ENCODE measurements around the gene ACACA.
"Not testable (repeated sequence)": the region's sequence is repeated elsewhere in the genome, so short reads cannot be mapped to it uniquely, and the experiment has no call there.

DNA sequence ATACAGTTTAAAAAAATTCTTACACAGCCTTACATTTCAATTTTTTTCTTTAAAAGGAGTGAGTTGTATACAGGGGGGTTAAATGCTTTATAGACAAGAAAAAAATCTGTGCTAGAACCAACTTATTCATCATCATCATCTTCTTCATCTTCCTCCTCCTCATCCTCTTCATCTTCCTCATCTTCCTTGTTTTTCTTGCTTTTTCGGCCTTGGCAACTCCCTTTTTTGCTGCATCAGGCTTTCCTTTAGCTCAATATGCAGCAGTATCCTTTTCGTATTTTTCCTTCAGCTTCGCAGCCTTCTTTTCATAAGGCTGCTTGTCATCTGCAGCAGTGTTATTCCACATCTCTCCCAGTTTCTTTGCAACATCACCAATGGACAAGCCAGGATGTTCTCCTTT, 263.1 kb downstream of the ACACA start:
- not testable (repeated sequence) for TF ChIP-seq ZNF121, ZNF768 (tag by site-specific recombination; IDR thresholded peaks at IDR 0.05)
- TF ChIP-seq, protein P1, sequence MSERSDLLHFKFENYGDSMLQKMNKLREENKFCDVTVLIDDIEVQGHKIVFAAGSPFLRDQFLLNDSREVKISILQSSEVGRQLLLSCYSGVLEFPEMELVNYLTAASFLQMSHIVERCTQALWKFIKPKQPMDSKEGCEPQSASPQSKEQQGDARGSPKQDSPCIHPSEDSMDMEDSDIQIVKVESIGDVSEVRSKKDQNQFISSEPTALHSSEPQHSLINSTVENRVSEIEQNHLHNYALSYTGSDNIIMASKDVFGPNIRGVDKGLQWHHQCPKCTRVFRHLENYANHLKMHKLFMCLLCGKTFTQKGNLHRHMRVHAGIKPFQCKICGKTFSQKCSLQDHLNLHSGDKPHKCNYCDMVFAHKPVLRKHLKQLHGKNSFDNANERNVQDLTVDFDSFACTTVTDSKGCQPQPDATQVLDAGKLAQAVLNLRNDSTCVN (tag by site-specific recombination; optimal IDR thresholded peaks at IDR 0.05): not testable (repeated sequence)
- TF ChIP-seq, protein P2, sequence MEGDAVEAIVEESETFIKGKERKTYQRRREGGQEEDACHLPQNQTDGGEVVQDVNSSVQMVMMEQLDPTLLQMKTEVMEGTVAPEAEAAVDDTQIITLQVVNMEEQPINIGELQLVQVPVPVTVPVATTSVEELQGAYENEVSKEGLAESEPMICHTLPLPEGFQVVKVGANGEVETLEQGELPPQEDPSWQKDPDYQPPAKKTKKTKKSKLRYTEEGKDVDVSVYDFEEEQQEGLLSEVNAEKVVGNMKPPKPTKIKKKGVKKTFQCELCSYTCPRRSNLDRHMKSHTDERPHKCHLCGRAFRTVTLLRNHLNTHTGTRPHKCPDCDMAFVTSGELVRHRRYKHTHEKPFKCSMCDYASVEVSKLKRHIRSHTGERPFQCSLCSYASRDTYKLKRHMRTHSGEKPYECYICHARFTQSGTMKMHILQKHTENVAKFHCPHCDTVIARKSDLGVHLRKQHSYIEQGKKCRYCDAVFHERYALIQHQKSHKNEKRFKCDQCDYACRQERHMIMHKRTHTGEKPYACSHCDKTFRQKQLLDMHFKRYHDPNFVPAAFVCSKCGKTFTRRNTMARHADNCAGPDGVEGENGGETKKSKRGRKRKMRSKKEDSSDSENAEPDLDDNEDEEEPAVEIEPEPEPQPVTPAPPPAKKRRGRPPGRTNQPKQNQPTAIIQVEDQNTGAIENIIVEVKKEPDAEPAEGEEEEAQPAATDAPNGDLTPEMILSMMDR (tag by site-specific recombination; IDR thresholded peaks at IDR 0.05): not testable (repeated sequence)

Measured in HEK293 (cell line).